Measurements from ENCODE around the gene TEC. TPM values are rescaled to one million over a fixed set of nuclear protein-coding genes. Genes with fewer than 3 reads are reported as not detected.

Gene TEC
- 1 to 10 TPM; 1.7 to 1.8 TPM for total RNA-seq

DNA sequence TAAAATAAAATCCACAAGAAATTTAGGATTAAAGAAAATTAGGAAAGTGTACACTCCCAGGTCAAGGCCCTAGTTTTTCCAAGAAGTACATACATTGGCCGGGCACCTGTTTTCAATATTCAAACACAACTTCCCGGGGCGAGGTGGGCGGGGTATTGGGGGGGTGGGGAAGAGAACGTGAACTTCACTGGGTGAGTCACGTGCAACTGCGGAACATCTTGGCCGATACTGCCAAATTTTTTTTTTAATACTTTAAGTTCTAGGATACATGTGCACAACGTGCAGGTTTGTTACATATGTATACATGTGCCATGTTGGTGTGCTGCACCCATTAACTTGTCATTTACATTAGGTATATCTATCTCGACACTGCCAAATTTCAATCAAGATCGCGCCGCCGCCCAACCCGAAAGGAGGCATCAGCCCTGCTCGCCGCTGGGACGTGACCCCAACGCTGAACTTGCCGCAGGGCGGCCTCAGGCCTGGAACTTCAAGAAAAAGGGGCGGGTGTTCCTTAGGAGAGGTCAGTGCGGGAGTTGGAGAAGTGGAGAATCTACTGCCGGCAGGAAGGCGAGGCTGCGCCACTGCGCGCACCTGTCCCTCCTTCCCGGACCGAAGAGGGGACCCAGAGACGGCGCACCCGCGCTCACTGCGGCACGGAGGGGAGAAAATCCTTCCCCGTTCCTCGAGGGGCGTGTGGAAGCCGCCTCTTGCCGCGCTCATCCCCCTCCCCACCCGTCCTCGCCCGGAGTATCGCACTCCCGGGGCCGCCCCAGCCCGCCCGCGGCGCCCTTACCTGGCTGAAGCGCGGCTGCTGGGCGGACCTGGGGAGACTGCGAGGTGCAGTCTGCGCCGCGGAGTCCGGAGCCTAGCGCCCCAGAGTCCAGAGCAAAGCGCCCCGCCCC lies at the start of gene TEC:
TEC (minus strand) TSS at position 883 of the 905 bp plus-strand sequence. CDS start 41,224 bp downstream, outside the sequence.

DNA sequence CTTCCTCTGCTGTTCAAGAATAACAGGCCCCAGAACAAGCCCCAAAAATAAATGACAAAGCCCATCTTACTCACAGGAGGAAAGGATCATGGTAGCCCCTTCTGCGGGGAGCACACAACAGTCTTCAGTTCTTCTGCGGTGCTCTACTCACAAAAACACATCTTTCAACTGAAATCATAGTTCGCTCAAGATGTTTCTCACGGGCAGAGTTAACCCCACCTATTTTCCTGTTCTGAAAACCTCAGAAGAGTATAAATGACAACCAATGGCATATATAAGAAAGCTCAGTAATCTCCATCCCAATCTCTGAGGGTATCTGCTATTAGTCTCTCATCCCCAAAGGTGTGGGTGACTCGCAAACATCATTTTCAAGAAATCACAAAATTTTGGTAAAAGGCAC lies 135.6 kb downstream of the TEC start, which contains the start of gene TXK:
TXK (minus strand) TSS at position 170 of the 400 bp plus-strand sequence; CDS start at position 90, 80 bp downstream.

Other genes starting within 250 kb of the TEC start
- gene TXK, start 135.6 kb downstream of the TEC start, total RNA-seq: 10 to 100 TPM; 65.6 to 69.0 TPM
- 10 to 100 TPM; 53.4 to 58.6 TPM for gene SLAIN2, start 71.7 kb upstream of the TEC start, total RNA-seq
- not detected for gene SLC10A4, start 213.5 kb upstream of the TEC start, total RNA-seq
- not detected for gene ZAR1, start 220.4 kb upstream of the TEC start, total RNA-seq